SK-N-SH treated with all-trans-retinoic acid at 6 μM for 48 hours (cell line): ENCODE results near the gene MAOA.

Experiments used
- ARNTL ChIP-seq: fragments of 450-650 bp; formaldehyde crosslinking; IDR thresholded peaks from 2 replicates; pipeline ENCODE4 v1.5.0; 2020; ENCODE audit warnings: low read depth, mild to moderate bottlenecking, moderate library complexity, borderline replicate concordance
- CREB5 ChIP-seq: fragments of 250-450 bp; sonication (Bioruptor Pico); IDR thresholded peaks from 2 replicates; pipeline ENCODE4 v1.5.1; 2020; ENCODE audit warnings: low read depth, mild to moderate bottlenecking, moderate library complexity
- CSDC2 ChIP-seq: fragments of 250-450 bp; sonication (Bioruptor Pico); IDR thresholded peaks from 2 replicates; pipeline ENCODE4 v1.5.0; 2020; ENCODE audit warnings: mild to moderate bottlenecking, moderate library complexity
- ESRRG ChIP-seq: fragments of 250-450 bp; sonication (Bioruptor Pico); IDR thresholded peaks from 2 replicates; pipeline ENCODE4 v1.6.1; 2021; ENCODE audit warnings: mild to moderate bottlenecking
- GLIS3 ChIP-seq: fragments of 250-450 bp; sonication (Bioruptor Pico); IDR thresholded peaks from 2 replicates; pipeline ENCODE4 v1.5.0; 2020; ENCODE audit warnings: mild to moderate bottlenecking, moderate library complexity
- OSR1 ChIP-seq: fragments of 250-450 bp; sonication (Bioruptor Pico); IDR thresholded peaks from 2 replicates; pipeline ENCODE4 v1.8.0; 2022; ENCODE audit warnings: moderate library complexity, mild to moderate bottlenecking, inconsistent platforms
- PATZ1 ChIP-seq: fragments of 250-450 bp; sonication (Bioruptor Pico); IDR thresholded peaks from 2 replicates; pipeline ENCODE4 v1.8.0; 2020; ENCODE audit warnings: mild to moderate bottlenecking, moderate library complexity, borderline replicate concordance
- POU6F1 ChIP-seq: fragments of 250-450 bp; sonication (Bioruptor Pico); IDR thresholded peaks from 2 replicates; pipeline ENCODE4 v1.8.0; 2021; ENCODE audit warnings: low read depth, mild to moderate bottlenecking, moderate library complexity, borderline replicate concordance
- SNAI2 ChIP-seq: fragments of 250-450 bp; sonication (Bioruptor Pico); IDR thresholded peaks from 2 replicates; pipeline ENCODE4 v1.5.0; 2020; ENCODE audit warnings: mild to moderate bottlenecking, moderate library complexity
- TOX ChIP-seq: fragments of 250-450 bp; sonication (Bioruptor Pico); IDR thresholded peaks from 2 replicates; pipeline ENCODE4 v1.8.0; 2021; ENCODE audit warnings: mild to moderate bottlenecking, moderate library complexity, borderline replicate concordance
- ZFP3 ChIP-seq: fragments of 250-450 bp; sonication (Bioruptor Pico); IDR thresholded peaks from 2 replicates; pipeline ENCODE4 v1.5.0; 2020; ENCODE audit warnings: mild to moderate bottlenecking, moderate library complexity
- ZNF70 ChIP-seq: fragments of 450-650 bp; formaldehyde crosslinking; IDR thresholded peaks from 2 replicates; pipeline ENCODE4 v1.5.0; 2020; ENCODE audit warnings: mild to moderate bottlenecking, moderate library complexity
- ZNF8 ChIP-seq: fragments of 450-650 bp; formaldehyde crosslinking; IDR thresholded peaks from 2 replicates; pipeline ENCODE4 v1.5.0; 2020; ENCODE audit warnings: mild to moderate bottlenecking, moderate library complexity

- TF ChIP-seq ARNTL (CRISPR knock-in tag) (no peak), ZNF70 (CRISPR knock-in tag) (no peak), CSDC2 (CRISPR knock-in tag) (no peak), OSR1 (CRISPR knock-in tag) (no peak), ZNF8 (no peak), POU6F1 (CRISPR knock-in tag) (no peak), PATZ1 (no peak), CREB5 (CRISPR knock-in tag) (peak; percentile 71; the same call in 1 of the 2 replicates), GLIS3 (no peak), TOX (no peak), SNAI2 (CRISPR knock-in tag) (no peak), ESRRG (CRISPR knock-in tag) (no peak), ZFP3 (CRISPR knock-in tag) (no peak)
Measured at GRCh38 chrX:43703211-43703791, 47.2 kb downstream of the MAOA start.
